NCI-H2107 (cell line): ENCODE measurements around the gene RPS19.
"Not testable (repeated sequence)": the region's sequence is repeated elsewhere in the genome, so short reads cannot be mapped to it uniquely, and the experiment has no call there.

Experiments
- DNase-seq: peaks from one replicate; lab custom pipeline; 2025; lab: John Stamatoyannopoulos, UW

Gene RPS19

GRCh38 chr19:41860419-41861115, 512 bp downstream of the RPS19 start:
- DNase-seq: no peak

- peak; percentile 63 for DNase-seq
These were observed 1.2 kb downstream of the RPS19 start for GRCh38 chr19:41861116-41861768.

- no peak for DNase-seq
These were observed 1.8 kb downstream of the RPS19 start for GRCh38 chr19:41861846-41862245.

- DNase-seq: no peak
These were observed 2.5 kb downstream of the RPS19 start for GRCh38 chr19:41862445-41862986.

GRCh38 chr19:41863209-41863931, 3.3 kb downstream of the RPS19 start:
- no peak for DNase-seq

GRCh38 chr19:41864374-41864773, 4.3 kb downstream of the RPS19 start:
- no peak for DNase-seq

- no peak for DNase-seq
These were observed 6.2 kb downstream of the RPS19 start for GRCh38 chr19:41866284-41866683.

GRCh38 chr19:41868120-41868988, 8.3 kb downstream of the RPS19 start:
- DNase-seq: peak; percentile 74

GRCh38 chr19:41868989-41869300, 8.9 kb downstream of the RPS19 start:
- no peak for DNase-seq

- DNase-seq: no peak
These were observed 9.4 kb downstream of the RPS19 start for GRCh38 chr19:41869374-41869955.

- DNase-seq: no peak
These were observed 10.4 kb downstream of the RPS19 start for GRCh38 chr19:41870401-41870873.

GRCh38 chr19:41871573-41872383, 11.7 kb downstream of the RPS19 start:
- DNase-seq: no peak

- no peak for DNase-seq
These were observed 12.3 kb downstream of the RPS19 start for GRCh38 chr19:41872384-41872774.

- DNase-seq: peak; percentile 59
These were observed 13.0 kb downstream of the RPS19 start for GRCh38 chr19:41872775-41873647.

GRCh38 chr19:41875973-41876372, 15.9 kb downstream of the RPS19 start:
- not testable (repeated sequence) for DNase-seq

GRCh38 chr19:41876847-41877832, 17.1 kb downstream of the RPS19 start, which contains the start of gene CD79A:
TSS of gene CD79A (plus strand) at chr19:41877279. CDS start at chr19:41877305, 26 bp downstream.
- DNase-seq: peak; percentile 66

GRCh38 chr19:41877916-41878905, 18.2 kb downstream of the RPS19 start:
- DNase-seq: no peak
